GM21526 (cell line): ENCODE data around the gene KIAA0513.

Source experiments
- ATAC-seq: cut with Tn5 transposase; IDR thresholded peaks from one replicate; pipeline ENCODE4 v1.9.1; 2021; ENCODE audit warnings: moderate library complexity; ENCODE audit not compliant: unreplicated experiment, low FRiP score

KIAA0513 gene

DNA sequence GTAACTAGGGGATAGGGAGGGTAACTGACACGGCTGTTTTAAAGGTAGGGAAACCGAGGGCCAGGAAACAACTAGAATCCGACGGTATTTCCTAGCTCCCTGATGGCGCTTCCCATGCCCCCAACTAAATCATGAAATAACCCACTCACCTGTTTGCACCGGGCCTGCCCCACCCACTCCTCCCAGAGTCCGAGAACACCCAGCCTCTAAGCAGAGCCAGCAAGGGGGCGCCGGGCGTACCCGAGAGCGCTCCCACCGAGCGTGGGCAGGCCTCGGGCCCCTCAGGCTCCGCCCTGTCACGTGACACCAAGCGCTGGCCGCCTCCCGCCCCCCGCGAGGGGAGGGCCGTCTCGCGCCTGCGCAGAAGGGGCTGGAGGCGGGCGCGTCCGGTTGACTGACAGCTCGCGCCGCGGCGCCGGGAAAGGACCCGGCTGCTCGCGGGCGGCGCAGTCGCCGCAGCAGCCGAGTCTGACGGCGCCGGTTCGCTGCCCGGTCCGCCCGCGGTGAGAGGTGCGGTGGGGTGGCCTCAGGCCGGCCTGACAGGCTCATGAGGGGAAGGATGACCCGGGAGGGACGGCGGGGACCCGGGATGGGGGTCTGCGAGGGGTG, at the start of gene KIAA0513:
Gene KIAA0513, plus strand, starts transcription at position 447 of the 609 bp plus-strand sequence. CDS start 39,277 bp downstream, outside the sequence.
- peak; percentile 72 for ATAC-seq

DNA sequence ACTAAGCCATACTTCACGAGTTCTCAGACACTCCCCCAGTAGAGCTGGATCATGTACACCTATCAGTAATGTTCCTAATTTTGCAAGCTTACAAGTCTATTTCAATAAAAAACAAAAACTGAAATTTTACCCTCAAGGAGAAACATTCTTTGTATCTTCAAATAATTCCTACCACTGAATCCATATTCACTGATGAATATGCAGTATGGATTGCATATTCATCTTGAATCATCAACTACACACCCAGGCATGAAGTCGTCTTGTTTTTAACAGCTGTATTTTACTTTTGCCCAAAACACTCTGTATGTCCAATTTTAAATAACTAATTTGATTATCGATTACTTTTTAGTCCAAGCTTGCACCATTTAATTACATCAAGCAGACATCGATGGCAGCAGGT, 48.1 kb upstream of the KIAA0513 start:
- no peak for ATAC-seq

DNA sequence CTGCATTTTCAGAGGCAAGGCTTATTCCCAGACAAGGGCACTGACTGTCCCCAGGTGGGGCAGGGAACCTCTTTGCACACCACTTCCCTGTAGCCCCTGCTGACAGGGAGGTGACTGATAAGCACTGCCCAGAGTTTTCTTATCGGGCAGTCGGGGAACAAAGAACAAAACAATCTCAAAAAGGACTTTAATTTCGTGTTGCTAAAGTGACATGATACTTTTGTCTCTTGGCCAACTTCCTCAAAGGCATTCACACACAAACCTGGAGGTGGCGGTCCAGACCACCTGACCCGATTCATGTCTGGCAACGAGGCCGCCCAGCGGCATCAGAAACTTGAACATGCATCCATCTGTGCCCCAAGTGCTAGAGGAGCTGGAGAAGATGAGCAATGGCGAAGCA, 45.2 kb upstream of the KIAA0513 start:
- no peak for ATAC-seq

- ATAC-seq: no peak
Measured at GRCh38 chr16:84985079-84986065, 42.2 kb upstream of the KIAA0513 start.

DNA sequence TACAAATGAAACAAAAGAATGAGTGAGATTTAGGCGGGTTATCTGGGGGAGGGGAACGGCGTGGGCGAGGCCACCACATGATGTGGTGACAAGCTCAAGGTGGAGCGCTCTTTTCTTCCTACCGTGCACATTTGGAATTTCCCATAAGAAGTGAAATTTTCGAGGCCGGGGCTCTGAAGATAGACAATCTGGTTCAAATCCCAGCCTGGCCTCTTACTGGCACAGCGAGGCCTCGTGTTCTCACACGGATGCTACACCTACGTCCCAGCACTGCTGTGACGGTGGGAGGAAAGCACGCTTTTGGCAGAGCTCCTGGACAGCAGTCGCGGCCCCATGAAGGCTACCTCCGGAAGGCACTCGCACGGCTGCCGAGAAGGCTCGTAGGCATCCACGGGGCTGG, 41.5 kb upstream of the KIAA0513 start:
- ATAC-seq: no peak

DNA sequence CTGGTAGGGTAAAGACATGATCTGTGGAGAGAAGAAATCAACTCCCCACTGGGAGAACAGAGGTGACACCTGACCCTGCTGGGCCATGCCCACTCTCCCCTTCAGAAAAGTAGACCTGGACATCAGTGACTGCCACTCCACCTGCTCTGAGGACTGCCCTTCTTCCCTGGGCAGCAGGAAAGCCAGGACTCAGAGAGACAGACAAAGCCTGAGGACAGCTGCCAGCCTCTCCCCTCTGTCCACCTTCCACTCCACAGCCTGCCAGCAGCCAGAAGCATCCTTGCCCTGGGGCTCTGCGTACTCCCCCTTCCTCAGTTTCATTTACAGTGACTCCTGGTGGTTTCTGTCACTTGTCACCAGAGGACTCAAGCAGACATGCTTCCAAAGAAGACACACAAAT, 40.7 kb upstream of the KIAA0513 start:
- no peak for ATAC-seq

GRCh38 chr16:84988328-84989080, 39.1 kb upstream of the KIAA0513 start:
- ATAC-seq: no peak

DNA sequence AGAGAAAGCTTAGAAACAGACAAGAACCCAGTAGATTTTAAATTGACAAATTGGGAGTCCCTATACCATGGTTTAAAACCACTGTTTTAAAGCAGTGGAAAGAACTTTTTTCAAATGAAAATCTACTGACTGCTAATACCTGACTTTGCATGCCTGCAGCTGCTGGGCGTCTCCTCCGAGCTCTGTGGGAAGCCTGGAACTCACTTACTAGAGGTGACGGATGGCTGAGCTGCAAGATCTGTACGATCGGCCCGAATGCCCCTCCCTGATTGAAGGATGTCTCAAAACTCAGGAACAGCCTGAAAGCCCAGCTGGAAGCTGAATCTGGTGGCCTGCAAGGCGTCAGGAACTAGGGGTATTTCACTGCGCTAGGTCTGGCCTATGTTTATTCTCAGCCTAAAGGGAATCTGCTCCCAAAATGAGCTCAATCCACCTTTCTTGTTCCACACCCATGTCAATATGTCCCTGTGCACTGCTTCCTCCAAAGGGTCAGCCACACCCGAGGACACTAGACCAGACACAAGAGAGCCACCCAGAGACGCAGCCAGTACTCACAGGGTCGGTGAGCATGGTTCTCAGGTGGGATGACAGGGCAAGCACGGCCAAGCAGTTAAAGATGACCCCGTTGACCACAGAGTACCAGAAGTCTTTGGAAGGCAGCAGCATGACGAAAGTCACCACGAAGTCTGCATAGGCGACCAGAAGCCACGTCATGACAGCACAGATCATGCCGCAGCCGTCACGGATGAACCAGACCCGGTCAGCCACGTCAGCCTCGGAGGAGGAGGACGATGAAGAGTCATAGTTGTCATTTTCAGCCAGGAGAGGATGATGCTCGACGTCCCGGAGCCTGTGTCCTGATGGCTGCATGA, 37.6 kb upstream of the KIAA0513 start:
- ATAC-seq: no peak

GRCh38 chr16:84990782-84991181, 36.8 kb upstream of the KIAA0513 start:
- no peak for ATAC-seq

DNA sequence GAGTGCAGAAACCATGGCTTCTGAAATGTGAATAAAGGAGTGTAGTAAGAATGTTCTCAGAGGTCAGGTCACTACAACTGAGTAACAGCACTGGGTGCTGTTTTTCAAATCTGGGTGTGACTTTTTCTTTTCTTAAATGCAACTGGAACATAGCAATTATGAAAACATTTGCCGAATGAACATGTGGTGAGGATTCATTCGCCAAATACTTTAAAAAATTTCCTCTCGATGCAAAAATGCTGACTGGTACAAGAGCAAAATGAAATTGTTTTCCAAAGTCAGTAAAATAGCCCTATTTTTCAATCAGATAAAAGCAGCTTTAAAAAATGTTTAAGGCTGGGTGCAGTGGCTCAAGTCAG, 34.9 kb upstream of the KIAA0513 start:
- no peak for ATAC-seq

GRCh38 chr16:84993926-84994325, 33.7 kb upstream of the KIAA0513 start:
- ATAC-seq: no peak

DNA sequence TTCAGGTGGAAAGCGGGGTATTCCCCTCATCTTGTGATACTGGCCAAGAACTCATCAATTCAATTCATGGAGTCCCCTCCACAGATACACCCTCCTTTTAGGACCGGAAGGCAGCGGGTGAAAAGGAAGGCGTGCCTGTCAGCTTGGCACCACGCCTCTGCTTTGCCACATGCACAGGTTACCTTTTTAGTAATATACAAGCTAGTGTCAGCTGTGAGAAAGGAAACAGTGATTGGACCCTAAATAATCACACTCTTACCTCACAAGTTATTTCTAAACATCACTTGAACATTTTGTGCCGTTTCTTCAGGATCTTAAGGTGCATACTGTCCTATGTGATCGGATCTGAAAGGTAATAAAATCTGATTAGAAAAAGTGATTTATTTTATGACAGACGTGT, 31.9 kb upstream of the KIAA0513 start:
- no peak for ATAC-seq

DNA sequence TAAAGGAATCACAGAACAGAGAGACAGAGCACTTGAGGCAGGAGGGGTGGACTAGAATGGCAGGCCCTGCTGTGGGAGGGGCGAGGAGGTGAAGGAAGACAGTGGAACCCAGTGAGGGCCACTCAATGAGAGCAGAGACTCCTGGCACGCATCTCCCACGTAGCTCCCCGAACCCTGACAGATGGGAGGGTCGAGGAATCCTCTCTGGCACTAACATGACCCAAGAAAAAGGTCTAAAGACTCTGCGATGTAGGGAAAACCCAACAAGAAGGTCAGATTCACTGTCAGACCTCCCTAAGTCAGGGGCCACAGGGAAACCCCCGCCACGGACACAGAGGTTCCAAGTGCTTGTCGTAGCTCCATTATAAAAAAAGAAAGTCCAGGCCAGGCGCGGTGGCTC, 31.2 kb upstream of the KIAA0513 start:
- ATAC-seq: no peak

DNA sequence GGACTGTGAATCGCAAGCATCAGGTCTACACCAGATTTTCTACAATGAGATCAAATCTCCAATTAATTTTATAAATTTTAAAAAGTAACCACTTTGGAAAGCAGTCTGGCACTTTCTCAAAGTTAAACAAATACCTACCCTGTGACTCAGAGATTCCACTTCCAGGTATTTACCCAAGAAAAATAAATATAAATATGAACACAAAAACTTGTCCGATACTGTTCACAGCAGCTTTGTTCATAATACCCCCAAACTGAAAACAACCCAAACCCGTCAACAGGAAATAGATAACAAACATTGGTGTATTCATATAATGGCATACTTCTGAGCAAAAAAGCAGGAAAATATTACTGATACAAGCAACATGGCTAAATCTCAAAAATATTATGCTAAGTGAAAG, 28.4 kb upstream of the KIAA0513 start:
- no peak for ATAC-seq

DNA sequence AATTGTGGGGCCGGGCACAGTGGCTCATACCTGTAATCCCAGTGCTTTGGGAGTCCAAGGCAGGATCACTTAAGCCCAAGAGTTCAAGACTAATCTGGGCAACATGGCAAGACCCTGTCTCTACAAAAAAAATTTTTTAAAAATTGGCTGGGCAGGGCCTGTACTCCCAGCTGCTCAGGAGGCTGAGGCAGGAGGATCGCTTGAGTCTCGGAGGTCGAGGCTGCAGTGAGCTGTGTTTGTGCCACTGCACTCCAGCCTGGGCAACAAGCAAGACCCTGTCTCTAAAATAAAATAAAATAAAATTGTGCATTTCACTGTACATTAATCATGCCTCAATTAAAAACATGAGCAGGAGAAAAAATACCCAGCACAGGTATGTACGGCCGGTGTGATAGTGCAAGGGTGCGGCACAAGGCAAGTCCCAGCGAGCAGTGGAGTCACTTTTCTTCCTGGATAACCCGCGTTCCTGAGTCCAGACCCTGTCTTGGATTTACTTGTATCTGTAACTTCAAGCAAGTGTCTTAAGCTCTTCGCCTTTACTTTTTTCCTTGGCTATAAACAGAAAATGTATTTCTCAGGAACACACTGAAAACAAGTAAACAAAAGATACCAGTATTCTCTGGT, 27.6 kb upstream of the KIAA0513 start:
- ATAC-seq: no peak

DNA sequence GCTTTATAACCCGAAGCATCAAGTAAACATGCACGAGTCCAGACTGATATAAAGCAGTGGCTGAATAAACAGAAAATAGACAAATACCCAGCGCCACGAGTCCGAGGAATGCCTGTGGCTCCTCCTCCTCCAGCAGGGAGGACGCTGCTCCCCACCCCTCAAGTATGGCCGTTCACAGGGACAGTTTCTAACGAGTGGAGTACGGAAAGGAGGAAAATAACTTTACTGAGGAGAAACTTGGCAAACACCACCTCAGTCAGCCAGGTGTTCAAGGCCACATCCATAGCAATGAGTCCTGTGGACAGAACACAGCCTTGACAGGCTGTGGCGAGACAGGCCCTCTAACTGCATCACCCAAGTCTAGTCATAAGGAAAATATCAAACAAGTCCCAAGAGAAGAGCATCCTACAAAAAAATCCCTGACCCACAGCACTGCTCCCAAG, 25.5 kb upstream of the KIAA0513 start:
- no peak for ATAC-seq

DNA sequence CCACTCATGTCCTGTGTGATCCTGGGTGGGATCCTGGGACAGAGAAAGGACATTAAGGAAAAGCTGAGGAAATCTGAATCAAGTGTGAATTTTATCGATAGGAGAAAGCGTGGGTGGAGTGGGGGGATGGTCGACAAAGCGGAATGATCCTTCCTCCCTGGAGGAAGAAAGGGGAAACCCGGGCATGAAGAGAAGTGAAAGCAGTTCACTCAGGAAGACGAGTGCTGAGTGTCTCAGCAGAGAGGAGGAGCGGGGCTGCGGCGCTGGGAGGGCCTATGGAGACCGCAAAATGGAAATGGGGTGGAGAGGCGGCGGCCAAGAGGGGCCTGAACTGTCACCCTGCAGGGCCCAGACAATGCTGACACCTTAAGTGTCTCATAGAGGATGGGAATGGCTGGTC, 25.0 kb upstream of the KIAA0513 start:
- no peak for ATAC-seq

DNA sequence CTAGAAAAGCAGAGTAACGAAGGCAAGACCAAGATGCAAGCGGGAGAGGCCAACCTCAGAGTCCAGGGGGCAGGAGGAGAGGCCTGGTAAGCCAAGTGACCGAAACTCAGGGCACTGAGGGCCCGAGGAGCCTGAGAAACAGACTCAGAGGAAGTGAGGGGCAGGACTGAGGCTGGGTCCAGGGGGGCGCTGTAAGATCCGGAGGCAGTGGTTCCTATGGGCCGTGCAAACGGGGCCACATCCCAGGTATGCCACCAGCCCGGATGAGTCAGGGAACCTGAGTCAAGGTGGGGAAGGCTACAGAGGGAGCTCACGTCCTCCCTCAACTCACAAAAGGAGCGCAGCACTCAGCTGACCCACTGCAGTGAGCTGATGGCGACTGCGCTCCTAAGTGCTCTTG, 24.5 kb upstream of the KIAA0513 start:
- ATAC-seq: no peak

- no peak for ATAC-seq
Measured at GRCh38 chr16:85003725-85004586, 23.6 kb upstream of the KIAA0513 start.
